Measurements from ENCODE around the gene MELTF. TPM values are rescaled to one million over a fixed set of nuclear protein-coding genes. Genes with fewer than 3 reads are reported as not detected.

MELTF gene
- total RNA-seq, 4 donors from 2014 or later = 5.0 to 11.5 (median 9.0) TPM

GRCh38 chr3:196975349-196975748 lies 54.3 kb downstream of the MELTF start:
- ATAC-seq = no peak
- Histone ChIP-seq H3K4me1 (peaks cover 0 to 8% (median 0%) of the 10 kb centered on the region in 3 donors), H3K36me3 (no peaks in the 10 kb centered on the region), H3K27ac (no peak overlapping the region), H3K4me3 (no peak overlapping the region), H3K27me3 (peaks cover 4% of the 10 kb centered on the region), H3K9me3 (no peaks in the 10 kb centered on the region)
- TF ChIP-seq POLR2AphosphoS5 (IDR thresholded peaks at IDR 0.05) (no peak), EP300 (IDR thresholded peaks at IDR 0.05) (no peak), POLR2A (IDR thresholded peaks at IDR 0.05) (no peak)
- TF ChIP-seq, protein P1, sequence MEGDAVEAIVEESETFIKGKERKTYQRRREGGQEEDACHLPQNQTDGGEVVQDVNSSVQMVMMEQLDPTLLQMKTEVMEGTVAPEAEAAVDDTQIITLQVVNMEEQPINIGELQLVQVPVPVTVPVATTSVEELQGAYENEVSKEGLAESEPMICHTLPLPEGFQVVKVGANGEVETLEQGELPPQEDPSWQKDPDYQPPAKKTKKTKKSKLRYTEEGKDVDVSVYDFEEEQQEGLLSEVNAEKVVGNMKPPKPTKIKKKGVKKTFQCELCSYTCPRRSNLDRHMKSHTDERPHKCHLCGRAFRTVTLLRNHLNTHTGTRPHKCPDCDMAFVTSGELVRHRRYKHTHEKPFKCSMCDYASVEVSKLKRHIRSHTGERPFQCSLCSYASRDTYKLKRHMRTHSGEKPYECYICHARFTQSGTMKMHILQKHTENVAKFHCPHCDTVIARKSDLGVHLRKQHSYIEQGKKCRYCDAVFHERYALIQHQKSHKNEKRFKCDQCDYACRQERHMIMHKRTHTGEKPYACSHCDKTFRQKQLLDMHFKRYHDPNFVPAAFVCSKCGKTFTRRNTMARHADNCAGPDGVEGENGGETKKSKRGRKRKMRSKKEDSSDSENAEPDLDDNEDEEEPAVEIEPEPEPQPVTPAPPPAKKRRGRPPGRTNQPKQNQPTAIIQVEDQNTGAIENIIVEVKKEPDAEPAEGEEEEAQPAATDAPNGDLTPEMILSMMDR (IDR thresholded peaks at IDR 0.05) = no peak
- WGBS, 2 donors (ENCODE audit: low coverage in 1 of 2) = 33 to 83% methylated on average over 1 of the region's 4 CpGs

GRCh38 chr3:196974661-196975060 lies 55.0 kb downstream of the MELTF start:
- Histone ChIP-seq H3K4me3 (no peak overlapping the region), H3K4me1 (peaks cover 0 to 13% (median 0%) of the 10 kb centered on the region in 3 donors), H3K27ac (no peak overlapping the region), H3K9me3 (no peaks in the 10 kb centered on the region), H3K36me3 (no peaks in the 10 kb centered on the region), H3K27me3 (peaks cover 4% of the 10 kb centered on the region)
- TF ChIP-seq, protein P1 (IDR thresholded peaks at IDR 0.05) = no peak
- TF ChIP-seq POLR2AphosphoS5 (IDR thresholded peaks at IDR 0.05) = no peak
- TF ChIP-seq EP300 (IDR thresholded peaks at IDR 0.05) = no peak
- WGBS, 2 donors (ENCODE audit: low coverage in 1 of 2) = 65 to 83% methylated on average over 2 to 3 of the region's 5 CpGs
- no peak for ATAC-seq

- no peaks in the 10 kb centered on the region for H3K36me3 ChIP-seq
- H3K4me3 ChIP-seq = no peak overlapping the region
- 86 to 93% methylated on average over 1 to 5 of the region's 7 CpGs for WGBS, 2 donors (ENCODE audit: low coverage in 1 of 2)
- TF ChIP-seq, protein P1 (IDR thresholded peaks at IDR 0.05) = no peak
- no peak for TF ChIP-seq POLR2A (IDR thresholded peaks at IDR 0.05)
- H3K27ac ChIP-seq = no peak overlapping the region
- peaks cover 0 to 24% (median 8%) of the 10 kb centered on the region in 3 donors for H3K4me1 ChIP-seq
- H3K27me3 ChIP-seq = no peaks in the 10 kb centered on the region
- H3K9me3 ChIP-seq = no peaks in the 10 kb centered on the region
- ATAC-seq = no peak
These were observed 58.4 kb downstream of the MELTF start for GRCh38 chr3:196971094-196971698.

- Histone ChIP-seq H3K36me3 (no peaks in the 10 kb centered on the region), H3K27ac (no peak overlapping the region), H3K27me3 (no peaks in the 10 kb centered on the region), H3K9me3 (no peaks in the 10 kb centered on the region), H3K4me1 (peaks cover 0 to 24% (median 8%) of the 10 kb centered on the region in 3 donors), H3K4me3 (no peak overlapping the region)
- no peak for ATAC-seq
- no peak for TF ChIP-seq POLR2A (IDR thresholded peaks at IDR 0.05)
- no peak for TF ChIP-seq POLR2AphosphoS5 (IDR thresholded peaks at IDR 0.05)
- no peak for TF ChIP-seq EP300 (IDR thresholded peaks at IDR 0.05)
- TF ChIP-seq, protein P1 (IDR thresholded peaks at IDR 0.05) = no peak
- 93 to 100% methylated on average over 1 to 9 of the region's 15 CpGs for WGBS, 2 donors (ENCODE audit: low coverage in 1 of 2)
These were observed 59.0 kb downstream of the MELTF start for GRCh38 chr3:196970547-196971093.

All from gastroesophageal sphincter (tissue), 4 donors.